GM23338 (cell line): ENCODE measurements around the gene MAP1LC3B.

Source experiments
- CREB1 ChIP-seq: fragments of 250-450 bp; sonication (Bioruptor Pico); IDR thresholded peaks from 2 replicates; pipeline ENCODE4 v1.5.0; 2020; ENCODE audit warnings: low read depth, mild to moderate bottlenecking, moderate library complexity
- CTCF ChIP-seq, 2 experiments: fragments of 200-600 bp in 1 of 2; sonication (generic) in 1 of 2; conservative IDR thresholded peaks; 2 replicates each; pipeline versions ENCODE4 v1.5.1 to v1.6.1; 2016 to 2017; ENCODE audit warnings: antibody characterized with exemption in 2 of 2, low read depth in 2 of 2, mild to moderate bottlenecking in 2 of 2, moderate library complexity in 1 of 2
- ETS1 ChIP-seq: IDR thresholded peaks from 2 replicates; pipeline ENCODE4 v1.6.1; 2016; ENCODE audit warnings: antibody characterized with exemption
- EZH2 ChIP-seq: fragments of 200-600 bp; sonication (generic); IDR thresholded peaks from one replicate; pipeline ENCODE4 v1.8.0; 2017; ENCODE audit warnings: antibody characterized with exemption, mild to moderate bottlenecking, low read depth; ENCODE audit not compliant: unreplicated experiment
- EZH2phosphoT487 ChIP-seq: fragments of 200-600 bp; sonication (generic); IDR thresholded peaks from one replicate; pipeline ENCODE4 v1.8.1; 2018; ENCODE audit warnings: antibody characterized with exemption; ENCODE audit not compliant: unreplicated experiment
- JUNB ChIP-seq: IDR thresholded peaks from one replicate; pipeline ENCODE4 v1.6.1; 2016; ENCODE audit warnings: antibody characterized with exemption; ENCODE audit not compliant: unreplicated experiment
- NANOG ChIP-seq: IDR thresholded peaks from 2 replicates; pipeline ENCODE4 v1.6.1; 2016; ENCODE audit warnings: antibody characterized with exemption, borderline replicate concordance
- POLR2AphosphoS5 ChIP-seq: IDR thresholded peaks from 2 replicates; pipeline ENCODE4 v1.6.1; 2016; ENCODE audit warnings: antibody characterized with exemption, low read depth
- REST ChIP-seq: IDR thresholded peaks from one replicate; pipeline ENCODE4 v1.6.1; 2018; ENCODE audit warnings: antibody characterized with exemption; ENCODE audit not compliant: unreplicated experiment
- STAT1 ChIP-seq: IDR thresholded peaks from one replicate; pipeline ENCODE4 v1.6.1; 2016; ENCODE audit warnings: antibody characterized with exemption; ENCODE audit not compliant: unreplicated experiment
- ZNF331 ChIP-seq: fragments of 250-450 bp; sonication (Bioruptor Pico); IDR thresholded peaks from 2 replicates; pipeline ENCODE4 v1.5.0; 2020; ENCODE audit warnings: low read depth, mild to moderate bottlenecking, moderate library complexity
- ZNF462 ChIP-seq: fragments of 250-450 bp; sonication (Bioruptor Pico); IDR thresholded peaks from 2 replicates; pipeline ENCODE4 v1.5.0; 2020; ENCODE audit warnings: mild to moderate bottlenecking, moderate library complexity

GRCh38 chr16:87342504-87342903 is 49.6 kb upstream of the MAP1LC3B start:
- no peak for TF ChIP-seq EZH2
- TF ChIP-seq CTCF (conservative IDR thresholded peaks at IDR 0.05; ENCODE audit: low read depth in 2 of 2), result no peak
- TF ChIP-seq POLR2AphosphoS5, result no peak
- TF ChIP-seq CREB1 (CRISPR knock-in tag), result no peak
- TF ChIP-seq REST, result no peak
- TF ChIP-seq EZH2phosphoT487, result no peak
- no peak for TF ChIP-seq ETS1
- TF ChIP-seq NANOG, result no peak
- no peak for TF ChIP-seq STAT1
- TF ChIP-seq JUNB, result no peak
- no peak for TF ChIP-seq ZNF331 (CRISPR knock-in tag)
- TF ChIP-seq ZNF462 (CRISPR knock-in tag), result no peak
